Activated CD4-positive, alpha-beta T cell treated with anti-CD3 and anti-CD28 coated beads for 48 hours (primary cell): ENCODE data around the gene PIP4K2A.
"Not testable (repeated sequence)": the region's sequence is repeated elsewhere in the genome, so short reads cannot be mapped to it uniquely, and the experiment has no call there.

Experiments
- DNase-seq: peaks from one replicate; pipeline ENCODE4 v3.0.0-alpha.2; 2020

Gene PIP4K2A

DNA sequence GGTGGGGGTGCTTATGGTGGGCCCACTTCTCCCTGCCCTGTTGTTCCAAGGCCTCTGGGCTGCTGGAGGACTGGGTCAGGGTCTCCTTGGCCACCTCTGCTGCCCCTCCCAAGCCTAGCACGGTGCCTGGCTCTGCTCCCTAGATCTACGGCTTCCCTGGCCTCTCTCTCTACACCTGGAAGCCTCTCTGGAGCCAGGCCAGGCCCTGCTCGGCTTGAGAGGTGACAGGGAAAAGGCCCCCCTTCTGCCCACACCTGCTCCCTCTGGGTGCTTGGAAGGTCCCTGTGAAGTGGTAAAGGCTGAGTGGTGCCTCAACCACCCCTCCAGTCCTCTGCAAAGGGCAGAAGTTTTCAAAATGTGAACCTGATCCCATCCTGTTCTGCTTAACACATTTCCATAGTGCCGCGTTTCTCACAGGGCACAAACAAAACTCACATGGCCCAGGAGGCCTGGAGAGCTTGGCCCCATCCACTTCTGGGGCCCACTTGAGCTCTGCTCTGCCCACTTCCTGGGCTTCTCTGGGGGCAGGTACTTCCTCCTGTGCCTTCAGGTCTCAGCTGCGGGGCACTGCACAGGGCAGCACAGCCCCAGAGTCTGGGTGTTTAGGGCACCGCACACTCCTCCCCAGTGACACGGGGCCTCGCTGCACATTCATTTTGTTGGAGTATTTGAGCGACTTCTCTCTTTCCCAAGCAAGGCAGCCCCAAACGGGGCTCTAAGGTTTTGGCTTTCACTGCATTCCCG is 169.9 kb downstream of the PIP4K2A start:
- DNase-seq: no peak

DNA sequence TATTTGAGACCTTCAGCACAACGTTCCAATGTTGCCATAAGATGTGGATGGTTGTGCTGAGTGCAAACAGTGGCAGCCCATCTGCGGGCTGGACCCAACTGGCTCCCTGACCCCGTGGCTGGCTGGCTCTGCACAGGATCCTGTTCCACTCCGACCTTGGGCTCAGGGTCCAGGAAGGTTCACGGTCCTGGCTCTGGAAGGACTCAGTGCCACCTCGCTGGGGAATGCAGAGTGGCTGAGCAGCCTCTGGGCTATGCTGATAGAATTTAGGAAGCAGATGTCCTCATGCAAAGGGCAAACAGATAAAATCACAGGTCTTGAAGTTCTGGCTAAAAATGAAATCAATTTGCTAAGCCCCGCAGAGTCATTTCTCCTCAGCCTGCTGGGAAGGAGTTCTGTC is 171.6 kb downstream of the PIP4K2A start:
- no peak for DNase-seq

DNA sequence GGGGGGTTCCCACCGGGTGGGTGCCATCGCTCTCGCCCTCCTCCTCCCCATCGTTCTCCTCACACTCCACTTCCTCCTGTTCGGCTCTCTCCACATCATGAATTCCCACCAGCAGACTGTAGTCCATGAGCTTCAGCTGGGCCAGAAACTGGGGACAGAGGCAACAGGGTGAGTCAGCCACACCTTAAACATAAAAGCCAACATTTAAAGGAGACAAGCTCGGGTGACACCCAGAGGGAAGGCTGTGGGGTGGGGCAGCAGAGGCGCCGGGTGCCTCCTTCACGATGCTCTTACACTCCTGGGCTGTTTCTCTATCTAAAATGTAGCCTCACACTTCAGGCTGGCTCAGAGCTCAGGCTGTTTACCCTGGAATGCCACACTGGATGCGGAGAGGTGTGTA is 172.5 kb downstream of the PIP4K2A start:
- no peak for DNase-seq

DNA sequence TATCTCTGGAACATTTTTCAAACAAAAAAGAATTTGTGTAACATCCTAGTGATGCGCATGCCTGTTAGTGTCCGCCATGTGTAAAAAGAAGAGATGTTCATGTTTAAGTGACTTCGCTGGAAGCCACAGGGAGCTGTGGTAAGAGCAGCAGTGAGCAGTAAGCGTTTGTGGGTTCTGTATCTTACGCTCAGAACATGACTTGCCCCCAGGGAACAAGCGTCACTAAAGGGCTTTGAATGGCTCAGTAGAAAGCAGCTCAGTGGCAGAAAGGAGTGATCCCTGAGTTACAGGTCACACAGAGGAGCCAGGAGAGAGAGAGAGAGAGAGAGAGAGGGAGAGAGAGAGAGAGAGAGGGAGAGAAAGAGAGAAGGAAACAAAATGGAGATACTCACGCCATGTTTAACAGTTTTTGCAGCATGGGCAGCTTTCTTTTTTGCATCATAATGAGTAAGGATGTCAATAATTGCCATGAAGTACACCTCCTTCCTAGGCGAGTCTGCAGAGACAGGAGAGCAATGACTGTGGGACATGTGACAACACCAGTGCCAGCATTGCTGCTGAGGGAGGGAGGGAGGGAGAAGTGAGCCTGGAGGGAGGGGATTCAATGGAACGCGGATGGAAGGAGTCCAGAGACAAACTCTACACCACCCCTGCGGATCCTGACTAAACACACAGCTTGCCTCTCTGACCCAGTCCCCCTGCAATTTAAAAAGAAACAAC is 174.6 kb downstream of the PIP4K2A start:
- no peak for DNase-seq

DNA sequence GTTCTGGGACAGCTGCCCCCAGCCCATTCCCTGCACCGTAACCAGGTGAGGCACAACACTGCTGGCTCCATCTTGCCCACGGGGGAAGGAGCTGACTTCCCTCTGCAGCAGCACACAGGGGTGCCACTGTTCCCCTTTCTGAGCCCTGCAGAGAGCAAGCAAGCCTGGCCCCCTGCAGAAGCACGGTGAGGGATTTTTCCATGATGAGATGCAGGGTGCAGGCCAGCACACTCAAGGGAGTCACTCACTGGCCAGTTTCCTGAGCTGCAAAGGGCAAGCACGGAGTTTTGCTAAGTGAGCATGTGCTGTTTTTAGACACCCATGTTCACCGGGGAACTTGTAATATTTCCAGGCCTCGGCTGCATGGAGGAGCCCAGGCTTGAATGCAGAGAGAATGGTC is 176.6 kb downstream of the PIP4K2A start:
- DNase-seq: no peak

DNA sequence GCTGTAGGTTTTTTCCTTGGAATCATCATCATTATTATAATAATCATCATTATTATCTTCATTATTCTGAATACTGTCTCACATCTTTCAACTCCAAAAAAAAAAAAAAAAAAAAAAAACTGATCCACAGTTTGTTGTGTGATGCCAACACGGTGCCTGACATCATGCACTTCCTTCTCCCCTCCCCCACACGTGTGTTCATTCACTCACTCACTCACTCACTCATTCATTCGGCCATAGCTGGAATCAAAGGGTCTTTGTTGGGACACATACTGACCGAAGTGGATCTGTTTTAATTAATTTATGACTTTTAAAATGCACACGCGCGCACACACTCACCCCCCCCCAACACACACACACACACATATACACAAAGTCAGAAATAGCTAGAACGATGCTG is 177.8 kb downstream of the PIP4K2A start:
- DNase-seq: no peak

DNA sequence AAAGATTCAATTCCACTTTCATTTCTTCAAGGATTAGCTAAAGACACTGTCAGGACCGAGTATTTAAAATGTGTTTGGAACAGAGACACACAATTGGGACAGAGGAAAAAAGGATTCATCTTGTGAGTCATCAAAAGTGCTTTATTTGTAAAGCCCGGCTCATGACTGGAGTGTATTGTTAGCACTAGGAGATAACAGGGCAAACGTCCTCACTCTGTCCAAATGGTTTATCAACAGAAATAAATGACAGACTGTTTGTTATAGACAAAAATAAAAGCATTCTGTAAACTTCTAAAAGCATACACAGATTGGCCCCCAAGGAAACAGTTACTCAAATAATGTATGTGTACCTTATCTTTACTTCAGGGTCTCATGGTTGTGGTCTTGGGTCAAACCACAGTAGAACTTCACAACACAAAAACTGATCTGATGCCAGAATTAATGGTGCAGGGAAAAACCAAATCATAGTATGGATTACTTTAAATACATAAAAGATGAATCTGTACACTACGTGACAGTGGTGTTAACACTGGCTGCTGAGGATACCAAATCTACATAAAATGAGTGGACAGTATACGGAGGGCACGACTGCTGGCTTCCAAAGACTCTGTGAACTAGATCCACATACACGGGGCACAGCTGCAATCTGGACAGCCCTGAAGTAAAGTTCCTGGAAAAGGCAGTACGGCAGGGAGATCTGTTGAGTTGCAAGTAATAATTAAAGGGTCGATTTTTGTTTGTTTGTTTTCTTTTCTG is 179.4 kb downstream of the PIP4K2A start:
- no peak for DNase-seq

DNA sequence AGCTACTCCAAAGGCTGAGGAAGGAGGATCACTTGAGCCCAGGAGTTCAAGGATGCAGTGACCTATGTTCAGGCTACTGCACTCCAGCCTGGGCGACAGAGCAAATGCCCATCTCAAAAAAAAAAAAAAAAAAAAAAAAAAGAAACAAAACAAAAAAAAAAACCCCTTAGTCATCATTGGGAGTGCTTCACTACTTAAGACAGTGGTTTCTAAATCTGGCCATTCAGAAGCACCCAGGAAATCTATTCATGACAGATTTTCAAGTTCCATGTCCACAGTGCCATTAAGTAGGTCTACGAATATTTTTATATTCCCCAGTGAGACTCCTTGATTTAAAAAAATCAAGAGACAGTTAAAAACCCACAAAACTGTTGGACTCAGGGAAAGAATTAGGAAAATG is 182.9 kb downstream of the PIP4K2A start:
- DNase-seq: no peak

DNA sequence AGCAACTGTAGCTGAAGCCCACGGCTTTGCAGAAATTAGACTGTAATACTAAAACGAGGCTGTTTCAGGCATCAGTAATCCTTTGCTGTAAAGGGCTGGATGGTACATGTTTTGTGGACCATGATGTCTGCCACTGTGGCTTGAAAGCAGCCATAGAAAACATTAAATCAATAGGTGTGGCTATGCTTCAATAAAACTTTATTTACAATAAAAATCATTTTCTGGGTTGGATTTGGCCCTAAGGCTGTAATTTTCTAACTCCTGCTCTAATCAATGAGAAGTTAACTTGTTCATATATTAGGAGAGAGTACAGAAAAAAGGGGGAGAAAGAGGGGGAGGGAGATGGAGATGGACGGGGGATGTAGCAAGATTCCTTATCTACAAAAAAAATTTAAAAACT is 183.4 kb downstream of the PIP4K2A start:
- DNase-seq: no peak

DNA sequence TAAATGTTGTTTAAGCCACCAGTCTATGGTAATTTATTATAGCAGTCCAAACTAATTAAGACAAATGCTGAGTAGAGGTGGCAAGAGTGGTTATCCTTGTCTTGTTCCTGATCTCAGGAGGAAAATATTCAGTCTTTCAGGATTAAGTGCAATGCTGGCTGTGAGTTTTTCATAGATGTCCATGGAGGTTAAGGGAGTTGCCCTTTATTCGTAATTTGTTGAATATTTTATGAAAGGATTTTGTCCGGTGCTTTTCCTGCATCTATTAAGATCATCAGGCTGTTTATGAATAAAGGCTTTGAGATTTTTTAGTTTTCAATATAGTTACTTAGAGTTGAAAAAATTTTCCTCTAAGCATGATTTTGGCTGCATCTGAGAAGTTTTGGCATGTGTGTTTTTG is 186.9 kb downstream of the PIP4K2A start:
- no peak for DNase-seq

DNA sequence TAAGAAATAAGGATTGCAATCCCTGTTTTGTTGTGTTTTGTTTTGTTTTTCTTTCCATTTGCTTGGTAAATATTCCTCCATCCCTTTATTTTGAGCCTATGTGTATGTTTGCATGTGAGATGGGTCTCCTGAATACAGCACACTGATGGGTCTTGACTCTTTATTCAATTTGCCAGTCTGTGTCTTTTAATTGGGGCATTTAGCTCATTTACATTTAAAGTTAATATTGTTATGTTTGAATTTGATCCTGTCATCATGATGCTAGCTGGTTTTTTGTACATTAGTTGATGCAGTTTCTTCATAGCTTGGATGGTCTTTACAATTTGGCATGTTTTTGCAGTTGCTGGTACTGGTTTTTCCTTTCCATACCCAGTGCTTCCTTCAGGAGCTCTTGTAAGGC is 190.0 kb downstream of the PIP4K2A start:
- DNase-seq: not testable (repeated sequence)

DNA sequence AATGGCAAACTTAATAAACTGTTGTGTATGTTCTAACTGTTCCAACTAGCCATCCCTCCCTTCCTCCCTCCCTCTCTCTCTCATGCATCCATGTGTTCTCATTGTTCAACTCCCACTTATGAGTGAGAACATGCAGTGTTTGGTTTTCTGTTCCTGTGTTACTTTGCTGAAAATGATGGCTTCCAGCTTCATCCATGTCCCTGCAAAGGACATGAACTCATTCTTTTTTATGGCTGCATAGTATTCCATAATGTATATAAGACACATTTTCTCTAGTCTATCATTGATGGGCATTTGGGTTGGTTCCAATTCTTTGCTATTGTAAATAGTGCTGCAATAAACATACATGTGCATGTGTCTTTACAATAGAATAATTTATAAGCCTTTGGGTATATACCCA is 193.7 kb downstream of the PIP4K2A start:
- DNase-seq: not testable (repeated sequence)

DNA sequence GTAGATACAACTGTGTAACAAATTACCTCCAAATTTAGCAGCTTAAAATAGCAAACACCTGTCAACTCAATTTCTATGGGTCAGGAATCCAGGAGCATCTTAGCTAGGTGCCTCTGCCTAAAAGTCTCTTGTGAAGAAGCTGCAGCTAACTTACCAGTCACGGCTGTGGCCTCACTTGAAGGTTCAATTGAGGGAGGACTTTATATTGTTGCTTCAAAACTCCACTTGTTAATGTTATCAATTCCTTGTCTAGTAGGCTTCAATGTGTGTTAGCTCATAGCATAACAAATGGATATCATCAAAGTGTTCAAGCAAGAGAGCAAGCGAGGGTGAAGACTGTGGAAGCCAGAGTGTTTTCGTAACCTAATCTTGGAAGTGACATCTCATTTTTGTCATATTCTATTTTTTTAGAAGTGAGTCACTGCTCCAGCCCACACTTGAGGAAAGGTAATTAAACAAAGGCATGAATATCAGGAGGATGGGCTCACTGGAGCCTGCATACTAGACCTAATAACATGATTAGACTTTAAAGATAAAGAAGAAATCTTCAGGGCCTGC is 196.1 kb downstream of the PIP4K2A start:
- no peak for DNase-seq

DNA sequence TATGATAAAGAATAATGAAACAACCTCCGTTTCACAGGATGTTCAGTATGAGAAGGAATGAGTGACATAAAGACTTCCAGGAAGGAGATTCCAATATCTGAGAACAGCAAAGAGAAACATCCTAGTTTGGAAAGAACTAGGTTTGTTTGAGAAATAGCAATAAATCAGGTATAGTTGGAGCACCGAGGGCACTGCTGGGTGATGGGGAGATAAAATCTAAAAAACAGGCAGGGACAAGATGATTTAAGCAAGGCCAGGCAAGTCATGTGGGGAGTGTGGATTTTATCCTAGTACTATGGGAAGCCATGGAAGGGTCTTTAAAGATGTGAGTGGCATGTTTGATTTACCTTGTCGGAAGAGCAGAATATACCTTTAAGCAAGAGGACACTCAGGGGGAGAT is 199.4 kb downstream of the PIP4K2A start:
- no peak for DNase-seq

DNA sequence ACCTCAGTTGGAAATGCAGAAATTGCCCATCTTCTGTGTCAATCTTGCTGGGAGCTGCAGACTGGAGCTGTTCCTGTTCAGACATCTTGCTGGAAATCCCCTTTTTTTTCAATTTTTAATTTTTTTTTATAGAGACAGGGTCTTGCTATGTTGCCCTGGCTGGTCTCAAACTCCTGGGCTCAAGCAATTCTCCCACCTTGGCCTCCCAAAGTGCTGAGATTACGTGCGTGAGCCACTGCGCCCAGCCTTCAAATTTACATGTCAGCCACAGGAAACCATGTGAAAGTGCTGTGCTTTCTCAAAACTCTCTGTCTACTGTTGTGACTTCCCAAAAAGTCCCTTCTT is 200.0 kb downstream of the PIP4K2A start:
- DNase-seq: not testable (repeated sequence)

DNA sequence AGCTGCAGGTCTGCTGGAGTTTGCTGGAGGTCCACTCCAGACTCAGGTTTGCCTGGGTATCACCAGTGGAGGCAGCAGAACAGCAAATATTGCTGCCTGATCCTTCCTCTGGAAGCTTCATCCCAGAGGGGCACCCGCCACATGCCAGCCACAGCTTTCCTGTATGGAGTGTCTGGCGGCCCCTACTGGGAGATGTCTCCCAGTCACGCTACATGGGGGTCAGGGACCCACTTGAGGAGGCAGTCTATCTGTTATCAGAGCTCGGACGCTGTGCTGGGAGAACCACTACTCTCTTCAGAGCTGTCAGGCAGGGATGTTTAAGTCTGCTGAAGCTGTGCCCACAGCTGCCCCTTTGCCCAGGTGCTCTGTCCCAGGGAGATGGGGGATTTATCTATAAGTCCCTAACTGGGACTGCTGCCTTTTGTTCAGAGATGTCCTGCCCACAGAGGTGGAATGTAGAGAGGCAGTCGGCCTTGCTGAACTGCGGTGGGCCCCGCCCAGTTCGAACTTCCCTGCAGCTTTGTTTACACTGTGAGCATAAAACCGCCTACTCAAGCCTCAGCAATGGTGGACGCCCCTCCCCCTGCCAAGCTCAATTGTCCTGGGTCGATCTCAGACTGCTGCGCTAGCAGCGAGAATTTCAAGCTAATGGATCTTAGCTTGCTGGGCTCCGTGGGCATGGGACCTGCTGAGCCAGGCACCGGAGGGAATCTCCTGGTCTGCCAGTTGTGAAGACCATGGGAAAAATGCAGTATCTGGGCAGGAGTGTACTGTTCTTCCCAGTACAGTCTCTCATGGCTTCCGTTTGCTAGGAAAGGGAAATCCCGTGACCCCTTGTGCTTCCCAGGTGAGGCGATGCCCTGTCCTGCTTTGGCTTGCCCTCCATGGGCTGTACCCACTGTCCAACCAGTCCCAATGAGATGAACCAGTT is 200.6 kb downstream of the PIP4K2A start:
- not testable (repeated sequence) for DNase-seq

DNA sequence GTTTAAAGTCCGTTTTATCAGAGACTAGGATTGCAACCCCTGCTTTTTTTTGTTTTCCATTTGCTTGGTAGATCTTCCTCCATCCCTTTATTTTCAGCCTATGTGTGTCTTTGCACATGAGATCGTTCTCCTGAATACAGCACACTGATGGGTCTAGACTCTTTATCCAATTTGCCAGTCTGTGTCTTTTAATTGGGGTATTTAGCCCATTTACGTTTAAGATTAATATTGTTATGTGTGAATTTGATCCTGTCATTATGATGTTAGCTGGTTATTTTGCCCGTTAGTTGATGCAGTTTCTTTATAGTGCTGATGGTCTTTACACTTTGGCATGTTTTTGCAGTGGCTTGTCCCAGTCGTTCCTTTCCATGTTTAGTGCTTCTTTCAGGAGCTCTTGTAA is 202.4 kb downstream of the PIP4K2A start:
- not testable (repeated sequence) for DNase-seq

DNA sequence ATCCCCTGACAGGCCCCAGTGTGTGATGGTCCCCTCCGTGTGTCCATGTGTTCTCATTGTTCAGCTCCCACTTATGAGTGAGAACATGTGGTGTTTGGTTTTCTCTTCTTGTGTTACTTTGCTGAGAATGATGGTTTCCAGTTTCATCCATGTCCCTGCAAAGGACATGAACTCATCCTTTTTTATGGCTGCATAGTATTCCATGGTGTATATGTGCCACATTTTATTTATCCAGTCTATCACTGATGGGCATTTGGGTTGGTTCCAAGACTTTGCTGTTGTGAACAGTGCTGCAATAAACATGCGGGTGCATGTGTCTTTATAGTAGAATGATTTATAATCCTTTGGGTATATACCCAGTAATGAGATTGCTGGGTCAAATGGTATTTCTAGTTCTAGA is 206.2 kb downstream of the PIP4K2A start:
- DNase-seq: not testable (repeated sequence)

DNA sequence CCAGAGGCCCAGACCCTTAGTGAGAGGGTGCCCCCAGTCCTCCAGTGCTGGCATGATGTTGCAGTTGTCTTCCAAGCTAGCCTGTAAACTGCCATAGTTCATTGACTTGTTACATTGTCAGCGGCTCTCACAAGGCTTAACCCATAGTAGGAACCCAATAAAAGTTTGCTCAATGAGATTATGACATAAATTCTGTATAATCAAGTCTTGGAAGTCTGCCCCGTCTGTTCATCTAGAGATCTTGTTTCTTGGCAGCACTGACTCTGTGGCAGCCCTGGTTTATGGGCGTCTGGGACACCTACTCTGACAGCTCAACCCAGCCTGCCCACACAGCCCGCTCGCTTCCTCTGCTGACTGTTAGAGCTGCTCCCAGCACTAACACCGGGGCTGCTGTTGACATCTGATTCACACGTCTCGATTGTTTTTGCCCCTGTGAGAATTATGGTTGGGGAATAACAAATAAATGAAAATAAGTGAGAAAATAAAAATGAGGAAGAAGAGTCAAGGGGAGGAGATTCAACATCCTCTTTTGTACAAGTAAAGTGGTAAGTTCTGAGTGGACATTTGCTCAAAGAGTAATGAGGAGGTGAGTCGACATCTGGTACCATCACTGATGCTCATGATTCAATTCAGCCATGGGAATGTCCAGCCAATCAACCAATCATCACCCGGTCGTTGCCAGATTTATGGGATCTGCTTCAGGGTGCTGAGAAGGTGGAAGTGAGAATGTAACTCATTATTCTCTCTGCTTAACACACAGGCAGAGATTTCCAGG is 208.3 kb downstream of the PIP4K2A start:
- DNase-seq: peak; percentile 54

DNA sequence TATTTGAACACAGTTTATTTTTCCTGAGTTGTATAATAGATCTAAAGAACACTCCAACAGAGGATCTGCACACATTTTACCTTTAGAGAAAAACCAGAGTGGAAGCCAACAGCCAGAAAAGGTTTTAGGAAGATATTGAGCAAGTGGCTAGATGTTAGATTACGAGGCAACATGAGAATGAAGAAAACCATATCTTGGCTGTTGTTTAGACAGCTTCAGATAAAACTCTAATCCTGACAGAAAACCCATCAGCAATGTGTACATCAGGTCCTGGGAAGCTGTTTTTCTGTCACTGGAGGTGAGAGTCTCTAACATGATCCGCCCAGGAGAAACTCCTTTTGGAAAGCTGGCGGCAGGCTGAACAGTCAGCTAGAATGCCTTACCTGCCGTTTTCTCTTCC is 209.6 kb downstream of the PIP4K2A start:
- DNase-seq: no peak

DNA sequence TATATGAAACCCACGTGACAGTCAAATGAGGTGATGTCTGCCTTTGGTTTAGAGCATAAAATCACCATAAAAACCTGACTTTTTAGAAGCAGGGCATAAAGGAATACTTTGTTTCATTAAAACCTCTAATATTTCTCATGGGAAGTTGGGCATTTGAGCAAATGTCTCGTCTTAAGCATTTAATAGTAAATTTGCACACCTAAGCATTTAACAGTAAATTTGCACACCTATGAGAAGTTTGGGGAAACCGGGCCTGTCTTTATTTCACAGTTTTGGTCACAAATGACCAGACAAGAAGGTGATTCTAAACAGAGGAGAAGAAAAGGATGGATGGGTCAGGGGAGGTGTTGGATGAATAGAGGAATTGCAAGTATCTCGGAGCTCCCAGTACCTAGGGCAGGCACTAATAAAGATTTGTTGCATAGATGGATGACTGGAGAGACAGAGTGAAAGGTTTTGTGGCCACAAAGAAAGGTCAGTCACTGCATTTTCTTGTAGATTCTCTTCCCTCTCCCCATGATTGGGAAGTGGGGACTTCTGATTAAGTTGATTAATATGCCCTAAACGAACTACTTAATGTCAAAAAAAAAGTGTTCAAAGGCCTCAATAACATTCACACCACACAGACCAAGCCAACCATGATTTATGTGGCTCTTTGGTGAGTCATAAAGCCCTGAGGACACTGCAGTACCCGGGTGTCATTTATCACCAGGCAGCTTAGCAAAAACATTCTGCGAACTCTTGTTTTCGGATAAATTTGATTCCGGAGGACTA is 210.9 kb downstream of the PIP4K2A start:
- no peak for DNase-seq
